CD4-positive, alpha-beta T cell treated with Interferon gamma for 1 hour (primary cell): ENCODE measurements around the gene PALLD.
"Not testable (repeated sequence)": the region's sequence is repeated elsewhere in the genome, so short reads cannot be mapped to it uniquely, and the experiment has no call there.

Experiments used
- DNase-seq: peaks from one replicate; pipeline ENCODE4 v3.0.0-alpha.2; 2020

PALLD gene

DNA sequence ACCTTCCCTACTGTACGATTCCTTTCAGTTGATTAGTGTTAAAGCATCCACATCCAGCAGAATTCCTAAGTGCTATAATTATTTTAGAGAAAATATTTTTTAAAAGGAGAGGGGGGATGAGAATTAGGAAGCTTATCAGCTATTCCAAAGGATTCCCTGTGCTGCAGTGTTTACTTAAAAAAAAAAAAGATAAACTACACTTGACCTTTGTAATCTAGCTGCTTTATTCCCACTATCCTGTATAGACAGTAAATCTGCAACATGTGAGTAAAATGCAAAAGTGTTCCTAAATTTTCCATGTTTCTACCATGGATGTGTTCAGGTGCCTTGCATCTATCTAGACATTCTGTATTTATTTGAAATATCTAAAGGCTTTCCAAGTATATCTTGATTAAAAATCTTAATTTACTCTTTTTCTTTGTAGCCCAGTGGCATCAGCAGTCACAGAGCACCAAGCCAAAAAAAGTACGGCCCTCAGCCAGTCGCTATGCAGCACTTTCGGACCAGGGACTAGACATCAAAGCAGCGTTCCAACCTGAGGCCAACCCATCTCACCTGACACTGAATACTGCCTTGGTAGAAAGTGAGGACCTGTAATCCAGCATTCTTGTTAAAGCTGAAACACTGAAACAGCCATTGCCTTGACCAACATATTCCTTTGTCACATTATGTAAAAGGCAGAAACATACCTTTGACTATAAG, 429.1 kb downstream of the PALLD start:
- DNase-seq: no peak

DNA sequence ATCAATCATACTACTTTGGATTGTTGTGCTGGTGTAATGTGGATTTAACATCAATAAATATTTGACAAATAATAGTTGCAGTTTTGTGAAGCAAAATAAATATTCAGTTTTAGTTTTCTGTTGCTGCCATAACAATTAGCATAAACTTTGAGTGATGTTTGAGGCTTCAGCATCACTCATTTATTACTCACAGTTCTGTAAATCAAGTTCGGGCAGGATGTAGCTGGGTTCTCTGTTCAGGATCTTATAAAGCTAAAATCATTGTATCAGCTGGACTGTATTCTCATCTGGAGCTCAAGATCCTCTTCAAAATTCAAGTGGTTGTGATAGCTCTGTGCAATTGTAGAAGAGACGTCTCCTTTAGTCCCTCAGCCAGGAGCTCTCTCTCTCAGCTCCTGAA, 431.5 kb downstream of the PALLD start:
- no peak for DNase-seq

DNA sequence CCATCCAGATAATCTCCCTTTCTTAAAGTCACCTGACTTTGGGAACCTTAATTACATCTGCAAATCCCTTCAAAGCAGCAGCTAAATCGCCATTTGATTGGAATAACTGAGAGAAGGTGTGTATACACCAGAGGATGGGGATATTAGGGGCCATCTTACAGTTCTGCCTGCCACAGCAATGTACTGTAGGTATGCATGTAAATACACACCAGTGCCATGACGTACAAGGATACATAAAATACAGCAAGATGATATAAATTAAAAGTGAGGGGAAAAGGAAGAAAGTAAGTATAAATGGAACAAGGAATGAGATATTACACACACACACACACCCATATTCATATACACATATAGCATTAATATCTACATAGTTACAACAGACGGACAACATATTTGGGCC, 432.0 kb downstream of the PALLD start:
- DNase-seq: no peak

DNA sequence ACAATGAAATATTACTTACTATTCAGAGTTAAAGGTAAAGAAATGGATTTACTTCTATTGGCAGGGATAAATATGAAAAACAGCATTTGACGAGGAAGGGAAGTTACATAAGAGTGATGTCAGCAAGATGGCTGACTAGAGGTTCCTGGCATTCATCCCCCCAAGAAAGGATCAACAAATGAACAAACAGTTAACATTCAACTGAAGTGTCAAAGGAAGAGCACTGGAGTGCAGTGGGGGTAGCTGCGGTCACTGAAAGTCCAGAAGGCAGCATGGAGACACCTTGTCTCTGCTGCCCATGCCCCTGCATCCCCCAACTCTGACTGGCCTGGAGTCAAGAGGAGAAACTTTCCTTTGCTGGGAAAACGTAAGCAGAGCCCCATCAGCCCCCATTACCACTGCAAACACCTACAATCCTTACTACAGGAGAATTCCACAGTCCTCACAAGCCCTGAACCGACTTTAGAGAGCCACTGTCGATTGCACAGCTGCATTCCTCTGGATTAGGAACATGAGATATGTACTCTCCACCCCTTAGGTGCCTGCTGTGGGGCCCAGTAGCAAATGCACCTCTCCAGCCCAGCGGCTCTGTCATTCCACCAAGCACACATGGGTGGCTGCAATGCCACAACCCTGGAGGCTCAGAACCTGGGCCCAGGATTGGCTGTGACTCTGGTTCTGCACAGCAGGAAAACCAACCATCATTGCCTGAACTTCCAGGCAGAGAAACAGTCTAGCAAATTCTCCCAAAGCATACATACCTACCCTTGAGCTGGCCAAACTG, 433.8 kb downstream of the PALLD start:
- no peak for DNase-seq

DNA sequence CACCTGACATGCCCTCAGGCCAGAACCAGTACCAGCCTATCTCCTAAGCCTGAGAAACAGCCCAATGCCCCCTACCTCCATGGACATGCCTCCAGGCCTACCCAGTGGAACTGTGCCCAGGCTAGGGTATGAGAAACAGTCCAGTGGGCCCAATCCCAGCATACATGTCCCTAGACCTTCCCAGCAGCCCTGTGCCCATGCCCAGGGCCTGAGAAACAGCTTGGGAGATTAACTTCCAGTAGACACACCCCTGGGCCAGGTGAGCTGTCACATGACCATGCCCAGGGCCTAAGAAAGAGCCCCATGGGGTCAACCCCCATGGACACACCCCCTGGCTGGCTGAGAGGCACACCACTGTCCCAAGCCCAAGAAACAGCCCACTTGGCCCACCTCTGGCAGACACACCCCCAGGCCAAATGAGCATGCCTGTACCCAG, 434.4 kb downstream of the PALLD start:
- no peak for DNase-seq

DNA sequence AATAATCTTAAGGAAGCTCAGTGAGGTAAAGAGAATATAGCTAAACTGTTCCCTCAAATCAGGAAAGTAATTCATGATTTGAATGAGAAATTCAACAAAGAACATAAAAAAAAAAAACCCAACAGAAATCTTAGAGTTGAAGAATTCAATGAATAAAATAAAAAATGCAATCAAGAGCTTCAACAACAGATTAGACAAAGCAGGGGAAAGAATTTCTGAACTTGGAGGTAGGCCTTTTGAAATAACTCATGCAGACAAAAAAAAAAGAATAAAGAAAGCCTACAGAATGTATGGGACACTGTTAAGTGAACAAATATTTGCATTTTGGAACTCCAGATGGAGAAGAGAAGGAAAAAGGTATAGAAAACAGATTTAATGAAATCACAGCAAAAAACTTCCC, 435.3 kb downstream of the PALLD start:
- DNase-seq: no peak

DNA sequence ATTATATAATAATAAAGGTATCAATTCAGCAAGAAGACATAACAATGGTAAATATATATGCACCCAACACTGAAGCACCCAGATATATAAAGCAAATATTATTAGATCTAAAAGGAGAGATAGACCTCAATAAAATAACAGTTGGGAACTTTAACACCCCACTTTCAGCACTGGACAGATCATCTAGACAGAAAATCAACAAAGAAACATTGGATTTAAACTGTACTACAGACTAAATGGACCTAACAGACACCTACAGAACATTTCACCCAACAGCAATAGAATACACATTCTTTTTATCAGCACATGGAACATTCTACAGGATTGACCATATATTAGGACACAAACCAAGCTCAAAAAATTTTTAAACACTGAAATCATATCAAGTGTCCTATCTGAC, 436.6 kb downstream of the PALLD start:
- DNase-seq: no peak

DNA sequence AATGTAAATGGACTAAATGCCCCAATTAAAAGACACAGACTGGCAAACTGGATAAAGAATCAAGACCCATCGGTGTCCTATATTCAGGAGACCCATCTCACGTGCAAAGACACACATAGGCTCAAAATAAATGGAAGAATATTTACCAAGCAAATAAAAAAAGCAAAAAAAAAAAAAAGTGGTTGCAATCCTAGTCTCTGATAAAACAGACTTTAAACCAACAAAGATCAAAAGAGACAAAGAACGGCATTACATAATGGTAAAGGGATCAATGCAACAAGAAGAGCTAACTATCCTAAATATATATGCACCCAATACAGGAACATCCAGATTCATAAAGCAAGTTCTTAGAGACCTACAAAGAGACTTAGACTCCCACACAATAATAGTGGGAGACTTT, 440.6 kb downstream of the PALLD start:
- DNase-seq: not testable (repeated sequence)

DNA sequence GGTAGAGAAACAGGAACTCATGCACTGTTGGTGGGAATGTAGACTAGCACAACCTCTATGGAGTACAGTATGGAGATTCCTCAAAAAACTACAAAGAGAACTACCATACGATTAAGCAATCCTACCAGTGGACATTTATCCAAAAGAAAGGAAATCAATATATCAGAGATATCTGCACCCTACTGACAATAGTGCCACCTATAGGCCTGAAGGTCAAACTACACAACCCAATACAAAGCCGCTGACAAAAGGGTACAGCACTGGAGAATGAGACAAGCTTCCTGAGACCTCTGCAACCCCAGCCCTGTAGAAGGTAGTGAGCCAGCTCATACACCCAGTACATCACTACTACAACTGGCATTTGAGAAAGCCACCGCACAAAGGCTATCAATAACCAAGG, 446.1 kb downstream of the PALLD start:
- no peak for DNase-seq

DNA sequence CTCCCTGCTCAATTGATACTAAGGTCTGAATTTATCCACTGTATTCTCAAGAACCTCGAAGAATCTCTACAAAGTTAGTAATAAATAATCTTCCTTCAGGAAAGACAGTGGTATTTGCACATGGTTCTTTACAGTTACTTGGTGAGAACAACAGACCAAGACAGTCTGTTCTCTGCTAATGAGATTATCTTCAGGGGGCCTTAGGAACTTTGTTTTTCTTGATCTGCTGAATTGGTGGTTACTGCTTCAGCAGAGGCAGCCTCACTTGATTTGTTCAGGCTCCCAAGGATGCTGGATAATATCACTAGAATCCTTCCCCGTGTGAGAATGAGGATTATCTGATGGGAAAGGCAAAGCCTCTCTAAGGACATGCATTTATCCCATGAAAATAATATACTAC, 448.4 kb downstream of the PALLD start:
- no peak for DNase-seq

DNA sequence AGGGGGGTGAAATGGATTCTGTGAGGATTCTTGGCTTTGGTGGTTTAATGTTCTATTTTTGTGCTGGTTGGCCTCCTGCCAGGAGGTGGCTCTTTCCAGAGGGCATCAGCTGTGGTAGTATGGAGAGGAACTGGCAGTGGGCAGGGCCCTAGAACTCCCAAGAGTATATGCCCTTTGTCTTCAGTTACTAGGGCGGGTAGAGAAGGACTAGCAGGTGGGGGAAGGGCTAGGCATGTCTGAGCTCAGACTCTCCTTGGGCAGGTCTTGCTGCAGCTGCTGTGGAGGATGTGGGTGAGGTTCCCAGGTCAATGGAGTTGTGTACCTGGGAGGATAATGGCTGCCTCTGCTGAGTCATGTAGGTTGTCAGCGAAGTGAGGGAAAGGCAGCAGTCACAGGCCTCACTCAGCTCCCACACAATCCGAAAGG, 456.0 kb downstream of the PALLD start:
- not testable (repeated sequence) for DNase-seq

DNA sequence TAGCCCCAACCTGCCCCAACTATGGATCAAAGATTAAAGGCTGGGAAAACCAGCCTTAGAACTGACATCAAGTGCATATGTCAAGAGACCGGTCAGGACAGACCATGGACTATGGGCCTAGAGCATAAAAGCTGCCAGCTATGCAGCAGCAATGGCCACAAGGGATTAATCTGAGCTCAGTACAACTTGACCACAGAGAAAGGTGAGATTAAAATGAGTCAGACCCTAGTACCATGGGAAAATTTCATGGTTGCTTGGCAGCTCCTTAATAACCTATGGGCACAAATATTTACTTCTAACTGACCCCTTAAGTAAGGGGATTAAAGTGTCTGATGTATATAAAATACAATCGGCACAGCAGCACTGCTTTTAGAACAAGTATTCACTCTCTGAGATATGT, 458.8 kb downstream of the PALLD start:
- no peak for DNase-seq

DNA sequence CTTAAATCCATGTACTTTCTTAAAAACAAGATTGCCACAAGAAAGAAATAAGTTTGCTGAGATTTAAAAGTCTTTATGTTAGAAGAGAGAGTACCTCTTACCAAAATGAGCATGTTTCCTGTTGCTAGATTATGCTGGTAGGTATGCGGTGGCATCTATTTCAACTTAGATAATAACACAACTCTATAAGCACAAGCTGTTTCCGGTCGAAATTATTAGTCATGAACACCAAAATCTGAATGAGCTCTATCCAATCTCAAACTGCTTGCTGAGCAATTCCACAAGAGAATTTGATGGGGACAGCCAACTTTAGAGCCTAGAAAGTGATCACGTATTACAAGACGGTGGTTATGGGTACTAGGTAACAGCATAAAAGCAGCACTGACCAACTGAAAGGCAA, 463.9 kb downstream of the PALLD start:
- no peak for DNase-seq

DNA sequence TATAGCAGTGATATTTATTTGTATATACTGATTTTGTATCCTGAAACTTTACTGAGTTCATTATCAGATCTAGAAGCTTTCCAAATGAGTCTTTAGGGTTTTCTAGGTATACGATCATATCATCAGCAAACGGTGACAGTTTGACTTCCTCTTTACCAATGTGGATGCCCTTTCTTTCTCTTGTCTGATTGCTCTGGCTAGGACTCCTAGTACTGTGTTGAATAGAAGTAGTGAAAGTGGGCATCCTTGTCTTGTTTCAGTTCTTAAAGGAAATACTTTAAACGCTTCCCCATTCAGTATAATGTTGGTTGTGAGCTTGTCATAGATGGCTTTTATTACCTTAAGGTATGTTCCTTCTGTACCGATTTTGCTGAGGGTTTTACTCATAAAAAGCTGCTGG, 475.7 kb downstream of the PALLD start:
- DNase-seq: no peak
